ENCODE data around the gene MSANTD2. TPM values are rescaled to one million over a fixed set of nuclear protein-coding genes. Genes with fewer than 3 reads are reported as not detected.

MSANTD2 gene
- polyA plus RNA-seq, 1 experiment = 3.4 TPM

GRCh38 chr11:124832571-124832970 is 32.4 kb upstream of the MSANTD2 start:
- POLR2A ChIA-PET = no interaction called here
- CTCF ChIA-PET = interaction anchor here (0.6 to 2.9 kb wide), 6 partner anchors 8 to 191 kb away, joined by 3 to 17 read pairs (median 4); no protein-coding TSS in a partner anchor
- Histone ChIP-seq H3K27me3 (ENCODE audit: control insufficient read depth, insufficient read depth, low read length) (peaks cover 3% of the 10 kb centered on the region), H3K4me3 (ENCODE audit: low read depth, low read length) (no peak overlapping the region), H3K36me3 (ENCODE audit: control insufficient read depth, insufficient read depth, low read length) (no peaks in the 10 kb centered on the region)
- DNase-seq (ENCODE audit: low read depth) = no peak
- no peak for TF ChIP-seq CTCF (IDR thresholded peaks at IDR 0.05; ENCODE audit: insufficient read depth, low read depth, low read length)

GRCh38 chr11:124831897-124832296 is 31.7 kb upstream of the MSANTD2 start:
- Histone ChIP-seq H3K36me3 (ENCODE audit: control insufficient read depth, insufficient read depth, low read length) (no peaks in the 10 kb centered on the region), H3K27me3 (ENCODE audit: control insufficient read depth, insufficient read depth, low read length) (peaks cover 3% of the 10 kb centered on the region), H3K4me3 (ENCODE audit: low read depth, low read length) (no peak overlapping the region)
- no peak for TF ChIP-seq CTCF (IDR thresholded peaks at IDR 0.05; ENCODE audit: insufficient read depth, low read depth, low read length)
- no peak for DNase-seq (ENCODE audit: low read depth)
- CTCF ChIA-PET = interaction anchor here (1.1 to 2.9 kb wide), 2 partner anchors 18 to 162 kb away, joined by 6 to 17 read pairs; no protein-coding TSS in a partner anchor
- POLR2A ChIA-PET = no interaction called here

DNA sequence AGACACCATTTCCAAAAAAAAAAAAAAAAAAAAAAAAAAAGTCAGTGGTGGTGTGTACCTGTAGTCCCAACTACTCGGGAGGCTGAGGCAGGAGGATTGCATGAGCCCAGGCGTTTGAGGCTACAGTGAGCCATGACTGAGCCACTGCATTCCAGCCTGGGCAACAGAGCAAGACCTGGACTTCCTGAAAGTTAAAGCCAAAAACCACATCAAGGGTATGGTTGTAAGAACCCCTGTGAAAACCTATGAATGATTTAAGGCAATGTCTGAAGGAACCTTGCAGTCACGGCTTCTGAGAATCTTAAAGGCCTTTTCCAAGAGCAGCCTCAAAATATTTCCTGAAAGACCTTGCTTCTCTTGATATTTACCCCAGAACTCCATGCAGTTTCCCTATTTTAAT is 30.5 kb upstream of the MSANTD2 start:
- Histone ChIP-seq H3K4me3 (ENCODE audit: low read depth, low read length) (no peak overlapping the region), H3K27me3 (ENCODE audit: control insufficient read depth, insufficient read depth, low read length) (peaks cover 3% of the 10 kb centered on the region), H3K36me3 (ENCODE audit: control insufficient read depth, insufficient read depth, low read length) (no peaks in the 10 kb centered on the region)
- ChIA-PET CTCF (interaction anchor here (1.0 to 1.1 kb wide), 2 partner anchors 67 to 161 kb away, joined by 3 read pairs; no protein-coding TSS in a partner anchor), POLR2A (no interaction called here)
- no peak for TF ChIP-seq CTCF (IDR thresholded peaks at IDR 0.05; ENCODE audit: insufficient read depth, low read depth, low read length)
- DNase-seq (ENCODE audit: low read depth) = no peak

DNA sequence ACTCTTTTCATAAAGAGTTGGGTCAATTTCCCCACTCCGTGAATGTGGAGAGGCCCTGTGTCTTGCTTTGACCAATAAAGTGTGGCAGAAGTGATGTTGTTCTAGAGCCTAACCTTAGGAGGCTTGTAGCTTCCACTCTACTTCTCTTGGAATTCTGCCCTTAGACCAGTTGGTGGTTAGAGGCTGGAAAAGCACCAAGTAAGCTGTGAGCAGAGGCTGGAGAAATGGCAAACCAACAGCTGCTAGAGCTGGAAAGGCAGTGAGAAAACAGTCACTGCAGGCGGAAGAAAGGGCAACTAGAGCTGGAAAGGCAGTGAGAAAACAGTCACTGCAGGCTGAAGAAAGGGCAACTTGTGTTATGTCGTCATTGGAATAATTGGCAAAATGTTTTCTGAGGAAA is 29.8 kb upstream of the MSANTD2 start:
- no peak for DNase-seq (ENCODE audit: low read depth)
- no peak overlapping the region for H3K4me3 ChIP-seq (ENCODE audit: low read depth, low read length)
- ChIA-PET POLR2A (no interaction called here), CTCF (interaction anchor here (1.0 to 1.1 kb wide), 2 partner anchors 66 to 160 kb away, joined by 3 read pairs; no protein-coding TSS in a partner anchor)
- peaks cover 3% of the 10 kb centered on the region; the same call in 1 of the 2 replicates for H3K27me3 ChIP-seq (ENCODE audit: control insufficient read depth, insufficient read depth, low read length)
- H3K36me3 ChIP-seq (ENCODE audit: control insufficient read depth, insufficient read depth, low read length) = no peaks in the 10 kb centered on the region
- no peak for TF ChIP-seq CTCF (IDR thresholded peaks at IDR 0.05; ENCODE audit: insufficient read depth, low read depth, low read length)

GRCh38 chr11:124825876-124826275 is 25.7 kb upstream of the MSANTD2 start:
- no peak for TF ChIP-seq CTCF (IDR thresholded peaks at IDR 0.05; ENCODE audit: insufficient read depth, low read depth, low read length)
- POLR2A ChIA-PET = no interaction called here
- Histone ChIP-seq H3K27me3 (ENCODE audit: control insufficient read depth, insufficient read depth, low read length) (peaks cover 7% of the 10 kb centered on the region), H3K4me3 (ENCODE audit: low read depth, low read length) (no peak overlapping the region), H3K36me3 (ENCODE audit: control insufficient read depth, insufficient read depth, low read length) (no peaks in the 10 kb centered on the region)
- no peak for DNase-seq (ENCODE audit: low read depth)
- CTCF ChIA-PET = no interaction called here

Data from BJ (cell line).